Measurements from ENCODE around the gene SRCIN1.

Gene SRCIN1

GRCh38 chr17:38598995-38599394 is 6.8 kb downstream of the SRCIN1 start:
- Histone ChIP-seq H3K4me3 (ENCODE audit: low read length) (no peak overlapping the region), H3K27ac (ENCODE audit: low read depth, low read length) (no peak overlapping the region), H3K4me1 (ENCODE audit: control insufficient read depth, low read length) (peaks cover 23% of the 10 kb centered on the region), H3K36me3 (ENCODE audit: control insufficient read depth, low read length) (no peaks in the 10 kb centered on the region), H3K9me3 (ENCODE audit: control insufficient read depth, insufficient read depth, low read length) (no peaks in the 10 kb centered on the region), H3K79me2 (ENCODE audit: control insufficient read depth, low read length) (no peaks in the 10 kb centered on the region), H4K20me1 (ENCODE audit: control insufficient read depth, insufficient read depth, low read depth, low read length) (no peaks in the 10 kb centered on the region), H3K9me2 (replicated peaks; ENCODE audit: control insufficient read depth, low read length) (no peaks in the 10 kb centered on the region), H3K4me2 (ENCODE audit: low read length) (no peak overlapping the region), H3F3A (ENCODE audit: control insufficient read depth, insufficient read depth) (0 out of 2 replicates have a peak, but pooled peaks cover 3% of the 10 kb centered on the region), H3K27me3 (ENCODE audit: control insufficient read depth, low read length) (peaks cover 27% of the 10 kb centered on the region)
- TF ChIP-seq CTCF (IDR thresholded peaks at IDR 0.05; ENCODE audit: low read depth, low read length, poor library complexity, severe bottlenecking) (no peak), EZH2phosphoT487 (IDR thresholded peaks at IDR 0.05; ENCODE audit: borderline replicate concordance, low read length) (no peak)

- Histone ChIP-seq H3F3A (ENCODE audit: control insufficient read depth, insufficient read depth) (peaks cover 3% of the 10 kb centered on the region; the same call in 1 of the 2 replicates), H3K27me3 (ENCODE audit: control insufficient read depth, low read length) (peaks cover 26% of the 10 kb centered on the region), H3K27ac (ENCODE audit: low read depth, low read length) (no peak overlapping the region), H3K4me2 (ENCODE audit: low read length) (no peak overlapping the region), H3K9me2 (replicated peaks; ENCODE audit: control insufficient read depth, low read length) (no peaks in the 10 kb centered on the region), H3K79me2 (ENCODE audit: control insufficient read depth, low read length) (no peaks in the 10 kb centered on the region), H3K4me3 (ENCODE audit: low read length) (no peak overlapping the region), H4K20me1 (ENCODE audit: control insufficient read depth, insufficient read depth, low read depth, low read length) (no peaks in the 10 kb centered on the region), H3K36me3 (ENCODE audit: control insufficient read depth, low read length) (no peaks in the 10 kb centered on the region), H3K9me3 (ENCODE audit: control insufficient read depth, insufficient read depth, low read length) (no peaks in the 10 kb centered on the region), H3K4me1 (ENCODE audit: control insufficient read depth, low read length) (peaks cover 23% of the 10 kb centered on the region)
- TF ChIP-seq CTCF (IDR thresholded peaks at IDR 0.05; ENCODE audit: low read depth, low read length, poor library complexity, severe bottlenecking) (no peak), EZH2phosphoT487 (IDR thresholded peaks at IDR 0.05; ENCODE audit: borderline replicate concordance, low read length) (no peak)
These were observed 7.2 kb downstream of the SRCIN1 start for GRCh38 chr17:38598536-38598935.

- H3K36me3 ChIP-seq (ENCODE audit: control insufficient read depth, low read length): no peaks in the 10 kb centered on the region
- H3K9me2 ChIP-seq (replicated peaks; ENCODE audit: control insufficient read depth, low read length): no peaks in the 10 kb centered on the region
- no peaks in the 10 kb centered on the region for H4K20me1 ChIP-seq (ENCODE audit: control insufficient read depth, insufficient read depth, low read depth, low read length)
- no peaks in the 10 kb centered on the region for H3K79me2 ChIP-seq (ENCODE audit: control insufficient read depth, low read length)
- peaks cover under 1% of the 10 kb centered on the region; the same call in 1 of the 2 replicates for H3F3A ChIP-seq (ENCODE audit: control insufficient read depth, insufficient read depth)
- H3K27ac ChIP-seq (ENCODE audit: low read depth, low read length): no peak overlapping the region
- H3K4me2 ChIP-seq (ENCODE audit: low read length): no peak overlapping the region
- no peak overlapping the region for H3K4me3 ChIP-seq (ENCODE audit: low read length)
- H3K4me1 ChIP-seq (ENCODE audit: control insufficient read depth, low read length): peaks cover 25% of the 10 kb centered on the region
- peaks cover 30% of the 10 kb centered on the region for H3K27me3 ChIP-seq (ENCODE audit: control insufficient read depth, low read length)
- no peaks in the 10 kb centered on the region for H3K9me3 ChIP-seq (ENCODE audit: control insufficient read depth, insufficient read depth, low read length)
- TF ChIP-seq EZH2phosphoT487 (IDR thresholded peaks at IDR 0.05; ENCODE audit: borderline replicate concordance, low read length) (no peak), CTCF (IDR thresholded peaks at IDR 0.05; ENCODE audit: low read depth, low read length, poor library complexity, severe bottlenecking) (no peak)
These were observed 8.4 kb downstream of the SRCIN1 start for GRCh38 chr17:38597375-38597774.

Data from DOHH2 (cell line).